GM12892 (cell line): ENCODE results near the gene MPLKIP.

Experiments
- POLR2A ChIP-seq: IDR thresholded peaks from 2 replicates; pipeline ENCODE4 v1.6.1; 2011; ENCODE audit warnings: low read depth, low read length, control low read depth
- POLR2AphosphoS5 ChIP-seq: IDR thresholded peaks from 2 replicates; pipeline ENCODE4 v1.6.1; 2011; ENCODE audit warnings: low read depth, low read length, control low read depth
- TAF1 ChIP-seq: IDR thresholded peaks from 2 replicates; pipeline ENCODE4 v1.6.1; 2011; ENCODE audit warnings: low read depth, mild to moderate bottlenecking, control low read depth, low read length, borderline replicate concordance

GRCh38 chr7:40133561-40134427 lies 628 bp downstream of the MPLKIP start:
- no peak for TF ChIP-seq POLR2AphosphoS5
- no peak for TF ChIP-seq POLR2A
- no peak for TF ChIP-seq TAF1
